K562 (cell line): ENCODE measurements around the gene ZBTB20. TPM values are rescaled to one million over a fixed set of nuclear protein-coding genes. Genes with fewer than 3 reads are reported as not detected.

ENCODE experiments used
- ATAC-seq: fragments of 200-7000 bp; cut with Tn5 transposase; 3 replicates; pipeline ENCODE4 v1.9.1; 2020; ENCODE audit warnings: moderate library complexity
- BruUV-seq: library from RNA; stranded (reverse); fragments of 400-500 nt; replicated peaks from 2 replicates; lab custom pipeline; 2021; lab: Mats Ljungman, UMichigan
- CTCF ChIA-PET: fragments of 300-600 bp; formaldehyde crosslinking; extraction: SDS; loops from one replicate; lab custom pipeline; 2021; ENCODE audit warnings: low intra/inter-chr PET ratio; lab: Yijun Ruan, JAX
- POLR2A ChIA-PET: fragments of 300-600, 350-650 bp; sonication (Branson Sonifier 250); formaldehyde crosslinking; extraction: SDS; loops from one replicate; lab custom pipeline; 2021; ENCODE audit warnings: antibody characterized with exemption, inconsistent platforms; lab: Yijun Ruan, JAX
- DNase-seq, 4 experiments: peaks; one replicate each; pipeline versions ENCODE4 v3.0.0 to v3.0.0-alpha.2; 2011 to 2018; ENCODE audit warnings: low spot score in 3 of 4, mixed read lengths in 3 of 4; ENCODE audit errors: extremely low read depth in 1 of 4
- FAIRE-seq: peaks from 2 replicates; lab custom pipeline; 2011; peaks lifted over from hg19 to GRCh38; lab: Jason Lieb, UNC
- H2AFZ ChIP-seq: 2 replicates; pipeline ENCODE4 v1.6.0; 2011; ENCODE audit warnings: low read depth, low read length, control low read depth, inconsistent platforms
- H3K27ac ChIP-seq: fragments of 200-600 bp; 3 replicates; pipeline ENCODE4 v1.8.0; 2011; ENCODE audit warnings: low read depth, mild to moderate bottlenecking, control low read depth, inconsistent platforms, low read length, moderate library complexity, mixed read lengths; ENCODE audit errors: extremely low read depth
- H3K27me3 ChIP-seq, 2 experiments: fragments of 300-600 bp in 1 of 2; 2 replicates in 1 of 2; 3 replicates in 1 of 2; pipeline versions ENCODE4 v1.6.0 to v1.8.0; 2011; ENCODE audit warnings: inconsistent platforms in 2 of 2, low read length in 2 of 2, mild to moderate bottlenecking in 1 of 2, mixed read lengths in 1 of 2, moderate library complexity in 1 of 2; ENCODE audit not compliant: control insufficient read depth in 2 of 2, insufficient read depth in 2 of 2
- H3K36me3 ChIP-seq: fragments of 300-600 bp; 3 replicates; pipeline ENCODE4 v1.8.0; 2011; ENCODE audit warnings: mild to moderate bottlenecking, low read length, inconsistent platforms; ENCODE audit not compliant: control insufficient read depth, insufficient read depth
- H3K4me1 ChIP-seq, 2 experiments: fragments of 200-600 bp in 1 of 2; replicated peaks in 1 of 2; 2 replicates in 1 of 2; 3 replicates in 1 of 2; pipeline versions ENCODE4 v1.5.1 to v1.8.0; 2011; ENCODE audit warnings: inconsistent platforms in 2 of 2, low read length in 2 of 2, mild to moderate bottlenecking in 1 of 2, mixed read lengths in 1 of 2, moderate library complexity in 1 of 2; ENCODE audit not compliant: control insufficient read depth in 2 of 2, insufficient read depth in 2 of 2
- H3K4me2 ChIP-seq: 2 replicates; pipeline ENCODE4 v1.6.1; 2011; ENCODE audit warnings: low read length, control low read depth, inconsistent platforms, mixed read lengths; ENCODE audit not compliant: insufficient read depth
- H3K4me3 ChIP-seq: fragments of 200-600 bp; sonication (generic), shearing (Covaris generic); 2 replicates; pipeline ENCODE4 v1.5.1; 2016; ENCODE audit warnings: control low read depth, inconsistent platforms
- H3K79me2 ChIP-seq: fragments of 200-600 bp; 3 replicates; pipeline ENCODE4 v1.8.0; 2011; ENCODE audit warnings: low read length, inconsistent platforms; ENCODE audit not compliant: control insufficient read depth, insufficient read depth
- H3K9ac ChIP-seq, 2 experiments: 2 replicates each; pipeline versions ENCODE4 v1.6.0 to v1.6.1; 2011; ENCODE audit warnings: low read depth in 2 of 2, low read length in 2 of 2, control low read depth in 1 of 2, inconsistent platforms in 1 of 2, mild to moderate bottlenecking in 1 of 2, mixed read lengths in 1 of 2; ENCODE audit not compliant: insufficient read depth in 1 of 2
- H3K9me1 ChIP-seq: one replicate; pipeline ENCODE4 v1.6.0; 2011; ENCODE audit warnings: inconsistent platforms, mild to moderate bottlenecking, low read length, moderate library complexity; ENCODE audit not compliant: control insufficient read depth, insufficient read depth
- H3K9me3 ChIP-seq: replicated peaks from 2 replicates; pipeline ENCODE4 v1.5.1; 2011; ENCODE audit warnings: low read depth, low read length, inconsistent platforms; ENCODE audit not compliant: control insufficient read depth, insufficient read depth
- H4K20me1 ChIP-seq: replicated peaks from 2 replicates; pipeline ENCODE4 v1.6.1; 2011; ENCODE audit warnings: low read length, inconsistent platforms, mixed read lengths; ENCODE audit not compliant: control insufficient read depth, insufficient read depth
- CBX3 ChIP-seq, 2 experiments: IDR thresholded peaks; 1 replicate in 1 of 2; 2 replicates in 1 of 2; pipeline ENCODE4 v1.6.1; 2012; ENCODE audit warnings: inconsistent platforms in 2 of 2, low read length in 2 of 2, borderline replicate concordance in 1 of 2, control low read depth in 1 of 2
- CTCF ChIP-seq, 3 experiments: IDR thresholded peaks in 2 of 3; conservative IDR thresholded peaks in 1 of 3; 2 replicates each; pipeline ENCODE4 v1.5.1; 2011 to 2012; ENCODE audit warnings: low read length in 3 of 3, mild to moderate bottlenecking in 3 of 3, control low read depth in 2 of 3, improper control_type of control experiment in 1 of 3, inconsistent platforms in 1 of 3, low read depth in 1 of 3, mixed read lengths in 1 of 3, moderate library complexity in 1 of 3; ENCODE audit not compliant: insufficient read depth in 2 of 3
- ELF1 ChIP-seq: fragments of 200-800 bp; sonication (Bioruptor generic); IDR thresholded peaks from 2 replicates; pipeline ENCODE4 v1.6.1; 2016; ENCODE audit warnings: missing genetic modification characterization, missing compliant biosample characterization
- MCM5 ChIP-seq: fragments of 450-650 bp; IDR thresholded peaks from 2 replicates; pipeline ENCODE4 v1.6.1; 2016; ENCODE audit warnings: low read depth
- NFYB ChIP-seq: IDR thresholded peaks from 2 replicates; pipeline ENCODE4 v1.6.1; 2011; ENCODE audit warnings: mild to moderate bottlenecking, moderate library complexity; ENCODE audit not compliant: insufficient read length; ENCODE audit errors: extremely low read depth
- PHF8 ChIP-seq: fragments of 200-600 bp; sonication (generic); IDR thresholded peaks from 2 replicates; pipeline ENCODE4 v1.6.1; 2012; ENCODE audit warnings: mixed run types, mild to moderate bottlenecking, inconsistent platforms, low read length, moderate library complexity, borderline replicate concordance
- SMARCA5 ChIP-seq: fragments of 450-650 bp; IDR thresholded peaks from 2 replicates; pipeline ENCODE4 v1.6.1; 2016
- WGBS: fragments of 100-300 bp; shearing (Covaris generic); methylation state at CpG from one replicate; pipeline ENCODE4 v1.1.6; 2016; ENCODE audit warnings: low coverage, mixed read lengths; ENCODE audit not compliant: insufficient coverage; ENCODE audit errors: missing lambda C conversion rate; 5-methylcytosine and 5-hydroxymethylcytosine counted together
- in situ Hi-C: fragments of 300-500 bp; cut with MboI; formaldehyde crosslinking; loops from 4 replicates; pipeline ENCODE4 v1.15.0; 2018; ENCODE audit warnings: inconsistent platforms, mixed read lengths
- intact Hi-C: fragments of 100-400 bp; cut with micrococcal nuclease; formaldehyde crosslinking; loops from 2 replicates; pipeline ENCODE4 v1.14.2; 2022
- polyA plus RNA-seq, 8 experiments: library from polyadenylated mRNA; depleted of rRNA in 4 of 8; stranded (reverse) in 5 of 8; unstranded in 3 of 8; fragments of >200 nt; fragmentation: Nextera tagmentation in 2 of 8; fragmentation: Illumina TruSeq in 1 of 8; extraction: Ambion mirVana in 2 of 8; extraction: Trizol in 1 of 8; gene quantifications; 2 replicates each; pipeline versions ENCODE4 v1.2.1 to v1.2.3, GENCODE V29; 2011 to 2014; ENCODE audit warnings: inconsistent platforms in 1 of 8, missing spikeins in 1 of 8
- total RNA-seq, 7 experiments: library from RNA; depleted of rRNA in 6 of 7; stranded (reverse); fragments of >200 nt in 6 of 7; fragmentation: Illumina TruSeq in 2 of 7; extraction: Trizol in 2 of 7; gene quantifications; 2 replicates each; pipeline versions ENCODE4 v1.2.1 to v1.2.3, GENCODE V29; 2011 to 2021; ENCODE audit warnings: low replicate concordance in 1 of 7

The ZBTB20 gene
- total and polyA plus RNA-seq, 9 of the 15 experiments (the other 6 are each of a cell fraction or from before 2014, with no cell fraction given) = 0.17 to 1.7 (median 0.45) TPM

GRCh38 chr3:114623420-114624046 is 523.6 kb downstream of the ZBTB20 start:
- CTCF ChIA-PET = no interaction called here
- FAIRE-seq = no peak
- 14% methylated on average over 5 of the region's 5 CpGs for WGBS

More at GRCh38 chr3:114623420-114624046, 523.6 kb downstream of the ZBTB20 start:
- no peak for TF ChIP-seq SMARCA5
- TF ChIP-seq CBX3 (IDR thresholded peaks at IDR 0.05; ENCODE audit: borderline replicate concordance in 1 of 2, low read length in 2 of 2) = no peak
- TF ChIP-seq CTCF (IDR thresholded peaks at IDR 0.05 in 2 of 3, conservative IDR thresholded peaks at IDR 0.05 in 1 of 3; ENCODE audit: insufficient read depth in 2 of 3, low read depth in 1 of 3, low read length in 3 of 3) = no peak
- no peak for TF ChIP-seq PHF8
- TF ChIP-seq NFYB = no peak
- no peak for TF ChIP-seq MCM5
- no peak for TF ChIP-seq ELF1 (tag)
- no TSS peak for BruUV-seq
- Histone ChIP-seq H3K79me2 (no peaks in the 10 kb centered on the region), H3K4me3 (no peak overlapping the region), H3K9me1 (no peaks in the 10 kb centered on the region), H3K9ac (no peak overlapping the region), H3K27me3 (no peaks in the 10 kb centered on the region), H2AFZ (no peak overlapping the region), H4K20me1 (no peaks in the 10 kb centered on the region), H3K27ac (no peak overlapping the region), H3K4me2 (no peak overlapping the region), H3K9me3 (no peaks in the 10 kb centered on the region), H3K4me1 (no peaks in the 10 kb centered on the region), H3K36me3 (no peaks in the 10 kb centered on the region)
- ATAC-seq (no peak), DNase-seq (no peak)
- in situ Hi-C loops = no loop called here
- intact Hi-C loops = no loop called here
- POLR2A ChIA-PET = no interaction called here
